ENCODE results near the gene GAB2.

Gene GAB2

GRCh38 chr11:78168539-78169477, 248.8 kb downstream of the GAB2 start:
- no peak for DNase-seq

- no peak for DNase-seq
These were observed 250.7 kb downstream of the GAB2 start for GRCh38 chr11:78166855-78167469.

Data from activated CD4-positive, alpha-beta T cell treated with anti-CD3 and anti-CD28 coated beads, Interleukin-2, Interleukin-6, amounts not matched to agents 100 ng/mL and 50 ng/mL, durations not matched to agents 16 hours and 8 hours (primary cell).